HepG2 (cell line): Measurements from ENCODE around the gene ATP2B3. TPM values are rescaled to one million over a fixed set of nuclear protein-coding genes. Genes with fewer than 3 reads are reported as not detected.

ENCODE experiments used
- ATAC-seq: fragments of 200-7000 bp; cut with Tn5 transposase; 3 replicates; pipeline ENCODE4 v1.9.1; 2020; ENCODE audit warnings: mild to moderate bottlenecking, moderate library complexity
- BruUV-seq: library from RNA; stranded (reverse); fragments of 400-500 nt; replicated peaks from 2 replicates; lab custom pipeline; 2021; lab: Mats Ljungman, UMichigan
- CTCF ChIA-PET: fragments of 300-600 bp; formaldehyde crosslinking; extraction: SDS; loops from one replicate; lab custom pipeline; 2021; ENCODE audit warnings: low total read pairs, inconsistent platforms, low intra/inter-chr PET ratio; lab: Yijun Ruan, JAX
- POLR2A ChIA-PET: fragments of 350-600 bp; sonication (Branson Sonifier 250); formaldehyde crosslinking; loops from one replicate; lab custom pipeline; 2020; ENCODE audit warnings: antibody characterized with exemption, inconsistent platforms; lab: Yijun Ruan, JAX
- DNase-seq: peaks from one replicate; pipeline ENCODE4 v3.0.0-alpha.2; 2015; ENCODE audit warnings: low spot score
- FAIRE-seq: peaks from 3 replicates; lab custom pipeline; 2011; peaks lifted over from hg19 to GRCh38; lab: Jason Lieb, UNC
- H2AFZ ChIP-seq: one replicate; pipeline ENCODE4 v1.6.1; 2011; ENCODE audit warnings: low read length, inconsistent platforms
- H3K27ac ChIP-seq: fragments of 300-600 bp; 3 replicates; pipeline ENCODE4 v1.8.0; 2011; ENCODE audit warnings: mixed run types, mild to moderate bottlenecking, mixed read lengths, low read length, inconsistent platforms; ENCODE audit not compliant: insufficient read depth; ENCODE audit errors: extremely low read length
- H3K27me3 ChIP-seq, 2 experiments: fragments of 200-600 bp in 1 of 2; 2 replicates in 1 of 2; 3 replicates in 1 of 2; pipeline versions ENCODE4 v1.6.0 to v1.8.0; 2011; ENCODE audit warnings: low read length in 2 of 2, mild to moderate bottlenecking in 2 of 2, moderate library complexity in 2 of 2, inconsistent platforms in 1 of 2; ENCODE audit not compliant: insufficient read depth in 2 of 2, control insufficient read depth in 1 of 2
- H3K36me3 ChIP-seq, 2 experiments: fragments of 200-600 bp in 1 of 2; replicated peaks in 1 of 2; 2 replicates in 1 of 2; 3 replicates in 1 of 2; pipeline versions ENCODE4 v1.5.1 to v1.8.0; 2011; ENCODE audit warnings: low read length in 2 of 2, inconsistent platforms in 1 of 2; ENCODE audit not compliant: insufficient read depth in 2 of 2, control insufficient read depth in 1 of 2
- H3K4me1 ChIP-seq: 2 replicates; pipeline ENCODE4 v1.5.1; 2012; ENCODE audit warnings: low read length, inconsistent platforms; ENCODE audit not compliant: insufficient read depth
- H3K4me2 ChIP-seq: 2 replicates; pipeline ENCODE4 v1.6.0; 2011; ENCODE audit warnings: low read depth, low read length, inconsistent platforms
- H3K4me3 ChIP-seq, 3 experiments: fragments of 200-600 bp in 1 of 3; sonication (generic), shearing (Covaris generic) in 1 of 3; replicated peaks in 1 of 3; 2 replicates each; pipeline ENCODE4 v1.5.1; 2011 to 2016; ENCODE audit warnings: low read length in 3 of 3, inconsistent platforms in 2 of 3, low read depth in 2 of 3, mild to moderate bottlenecking in 2 of 3, control low read depth in 1 of 3, mixed read lengths in 1 of 3; ENCODE audit not compliant: insufficient read depth in 1 of 3
- H3K79me2 ChIP-seq: one replicate; pipeline ENCODE4 v1.6.1; 2011; ENCODE audit warnings: low read length, inconsistent platforms; ENCODE audit not compliant: insufficient read depth
- H3K9ac ChIP-seq: 2 replicates; pipeline ENCODE4 v1.6.0; 2011; ENCODE audit warnings: mild to moderate bottlenecking, low read depth, low read length, inconsistent platforms; ENCODE audit not compliant: insufficient read depth
- H3K9me3 ChIP-seq: 2 replicates; pipeline ENCODE4 v1.5.1; 2012; ENCODE audit warnings: mild to moderate bottlenecking, low read length
- H4K20me1 ChIP-seq: 2 replicates; pipeline ENCODE4 v1.6.0; 2011; ENCODE audit warnings: inconsistent platforms, mild to moderate bottlenecking, low read length, moderate library complexity; ENCODE audit not compliant: insufficient read depth
- AKAP8 ChIP-seq: sonication (generic); formaldehyde crosslinking; IDR thresholded peaks from 2 replicates; pipeline ENCODE4 v1.5.1; 2020; ENCODE audit warnings: mild to moderate bottlenecking, missing genetic modification reagents
- ZFP82 ChIP-seq: sonication (generic); formaldehyde crosslinking; IDR thresholded peaks from 2 replicates; pipeline ENCODE4 v1.5.1; 2020; ENCODE audit warnings: mild to moderate bottlenecking, missing genetic modification reagents, borderline replicate concordance
- WGBS: methylation state at CpG from one replicate; pipeline ENCODE4 v1.1.6; 2017; ENCODE audit warnings: low lambda C conversion rate; 5-methylcytosine and 5-hydroxymethylcytosine counted together
- in situ Hi-C: cut with HindIII; loops from 2 replicates; pipeline ENCODE4 v1.10.0; 2017; ENCODE audit warnings: low pct_unique_long_range_greater_than_20kb; ENCODE audit not compliant: extremely low pct_ligation_motif_present
- intact Hi-C: fragments of 100-400 bp; cut with micrococcal nuclease; formaldehyde crosslinking; loops from one replicate; pipeline ENCODE4 v1.10.0; 2022; ENCODE audit not compliant: unreplicated experiment
- polyA plus RNA-seq, 8 experiments: library from polyadenylated mRNA; depleted of rRNA in 3 of 8; stranded (reverse) in 7 of 8; unstranded in 1 of 8; fragments of >200 nt; fragmentation: Illumina TruSeq in 4 of 8; extraction: Trizol in 4 of 8; gene quantifications; 2 replicates each; pipeline versions ENCODE4 v1.2.1 to v1.2.3, GENCODE V29; 2011 to 2016; ENCODE audit warnings: low read depth in 4 of 8, missing spikeins in 1 of 8, mixed read lengths in 1 of 8; ENCODE audit not compliant: insufficient read depth in 1 of 8
- total RNA-seq, 5 experiments: library from RNA; depleted of rRNA; stranded (reverse); fragments of >200 nt; fragmentation: Illumina TruSeq; extraction: Trizol; gene quantifications; 2 replicates each; pipeline ENCODE4 v1.2.3, GENCODE V29; 2016; ENCODE audit warnings: low read depth in 1 of 5
- TF ChIP-seq, protein P1 (sequence below): sonication (generic); formaldehyde crosslinking; IDR thresholded peaks from 2 replicates; pipeline ENCODE4 v1.5.1; 2020; ENCODE audit warnings: mild to moderate bottlenecking, missing genetic modification reagents, borderline replicate concordance

The ATP2B3 gene
- total and polyA plus RNA-seq, 2 of the 13 experiments (the other 11 are each of a cell fraction or from before 2014, with no cell fraction given), result not detected

DNA sequence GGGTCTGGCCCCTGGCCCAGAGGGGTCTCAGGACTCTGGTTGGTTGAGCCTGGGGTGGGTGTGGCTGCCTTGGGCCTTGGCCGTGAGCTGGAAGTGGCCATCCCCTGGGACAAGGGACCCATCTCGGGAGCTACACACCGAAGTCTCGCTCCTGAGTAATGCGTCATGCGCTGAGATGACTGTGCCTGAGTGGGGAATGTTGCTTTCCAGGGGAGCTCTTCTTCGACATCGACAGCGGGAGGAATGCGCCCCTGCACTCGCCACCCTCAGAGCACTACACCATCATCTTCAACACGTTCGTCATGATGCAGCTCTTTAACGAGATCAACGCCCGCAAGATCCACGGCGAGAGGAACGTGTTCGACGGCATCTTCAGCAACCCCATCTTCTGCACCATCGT is 43.0 kb downstream of the ATP2B3 start:
- intact Hi-C loops (no loop called here), in situ Hi-C loops (loop anchor here (5.0 kb wide), 1 partner anchor 47 kb away; no protein-coding TSS in a partner anchor)
- Histone ChIP-seq H3K36me3 (no peaks in the 10 kb centered on the region), H4K20me1 (no peaks in the 10 kb centered on the region), H3K9ac (no peak overlapping the region), H3K4me1 (peaks cover 6% of the 10 kb centered on the region), H3K27ac (no peak overlapping the region), H3K4me3 (no peak overlapping the region), H3K27me3 (peaks cover 0 to 30% of the 10 kb centered on the region in 2 experiments; a peak in 2 of 5 replicates), H3K9me3 (no peaks in the 10 kb centered on the region), H3K4me2 (no peak overlapping the region), H2AFZ (no peak overlapping the region), H3K79me2 (no peaks in the 10 kb centered on the region)
- CTCF ChIA-PET, result no interaction called here
- POLR2A ChIA-PET, result no interaction called here
- no peak for FAIRE-seq
- no peak for ATAC-seq
- TF ChIP-seq ZFP82 (no peak), AKAP8 (CRISPR knock-in tag) (no peak)
- TF ChIP-seq, protein P1, sequence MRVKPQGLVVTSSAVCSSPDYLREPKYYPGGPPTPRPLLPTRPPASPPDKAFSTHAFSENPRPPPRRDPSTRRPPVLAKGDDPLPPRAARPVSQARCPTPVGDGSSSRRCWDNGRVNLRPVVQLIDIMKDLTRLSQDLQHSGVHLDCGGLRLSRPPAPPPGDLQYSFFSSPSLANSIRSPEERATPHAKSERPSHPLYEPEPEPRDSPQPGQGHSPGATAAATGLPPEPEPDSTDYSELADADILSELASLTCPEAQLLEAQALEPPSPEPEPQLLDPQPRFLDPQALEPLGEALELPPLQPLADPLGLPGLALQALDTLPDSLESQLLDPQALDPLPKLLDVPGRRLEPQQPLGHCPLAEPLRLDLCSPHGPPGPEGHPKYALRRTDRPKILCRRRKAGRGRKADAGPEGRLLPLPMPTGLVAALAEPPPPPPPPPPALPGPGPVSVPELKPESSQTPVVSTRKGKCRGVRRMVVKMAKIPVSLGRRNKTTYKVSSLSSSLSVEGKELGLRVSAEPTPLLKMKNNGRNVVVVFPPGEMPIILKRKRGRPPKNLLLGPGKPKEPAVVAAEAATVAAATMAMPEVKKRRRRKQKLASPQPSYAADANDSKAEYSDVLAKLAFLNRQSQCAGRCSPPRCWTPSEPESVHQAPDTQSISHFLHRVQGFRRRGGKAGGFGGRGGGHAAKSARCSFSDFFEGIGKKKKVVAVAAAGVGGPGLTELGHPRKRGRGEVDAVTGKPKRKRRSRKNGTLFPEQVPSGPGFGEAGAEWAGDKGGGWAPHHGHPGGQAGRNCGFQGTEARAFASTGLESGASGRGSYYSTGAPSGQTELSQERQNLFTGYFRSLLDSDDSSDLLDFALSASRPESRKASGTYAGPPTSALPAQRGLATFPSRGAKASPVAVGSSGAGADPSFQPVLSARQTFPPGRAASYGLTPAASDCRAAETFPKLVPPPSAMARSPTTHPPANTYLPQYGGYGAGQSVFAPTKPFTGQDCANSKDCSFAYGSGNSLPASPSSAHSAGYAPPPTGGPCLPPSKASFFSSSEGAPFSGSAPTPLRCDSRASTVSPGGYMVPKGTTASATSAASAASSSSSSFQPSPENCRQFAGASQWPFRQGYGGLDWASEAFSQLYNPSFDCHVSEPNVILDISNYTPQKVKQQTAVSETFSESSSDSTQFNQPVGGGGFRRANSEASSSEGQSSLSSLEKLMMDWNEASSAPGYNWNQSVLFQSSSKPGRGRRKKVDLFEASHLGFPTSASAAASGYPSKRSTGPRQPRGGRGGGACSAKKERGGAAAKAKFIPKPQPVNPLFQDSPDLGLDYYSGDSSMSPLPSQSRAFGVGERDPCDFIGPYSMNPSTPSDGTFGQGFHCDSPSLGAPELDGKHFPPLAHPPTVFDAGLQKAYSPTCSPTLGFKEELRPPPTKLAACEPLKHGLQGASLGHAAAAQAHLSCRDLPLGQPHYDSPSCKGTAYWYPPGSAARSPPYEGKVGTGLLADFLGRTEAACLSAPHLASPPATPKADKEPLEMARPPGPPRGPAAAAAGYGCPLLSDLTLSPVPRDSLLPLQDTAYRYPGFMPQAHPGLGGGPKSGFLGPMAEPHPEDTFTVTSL, result no peak
- 80% methylated on average over 1 of the region's 22 CpGs for WGBS
- no TSS peak for BruUV-seq
- no peak for DNase-seq
